ENCODE measurements around the gene RPS29.
A peak's percentile ranks its signal among the peaks of the same experiment; 100 is the strongest.
"Not testable (repeated sequence)": the region's sequence is repeated elsewhere in the genome, so short reads cannot be mapped to it uniquely, and the experiment has no call there.

Gene RPS29

DNA sequence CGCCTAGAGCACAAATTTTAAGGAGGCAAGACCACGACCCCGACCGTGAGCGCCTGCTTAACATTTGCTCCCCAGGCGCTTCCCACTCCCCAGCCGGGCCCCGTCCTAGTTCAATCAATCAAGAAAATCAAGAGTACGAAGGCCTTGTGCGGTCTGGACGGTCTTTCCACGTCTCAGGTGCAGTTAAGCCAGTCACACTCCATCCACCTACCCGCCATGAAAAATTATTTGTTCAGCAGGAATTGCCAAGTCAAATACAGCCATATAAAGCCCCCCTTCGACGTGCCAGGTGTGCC is 12.0 kb upstream of the RPS29 start:
- no peak for DNase-seq (ENCODE audit: low read depth in 2 of 2)

DNA sequence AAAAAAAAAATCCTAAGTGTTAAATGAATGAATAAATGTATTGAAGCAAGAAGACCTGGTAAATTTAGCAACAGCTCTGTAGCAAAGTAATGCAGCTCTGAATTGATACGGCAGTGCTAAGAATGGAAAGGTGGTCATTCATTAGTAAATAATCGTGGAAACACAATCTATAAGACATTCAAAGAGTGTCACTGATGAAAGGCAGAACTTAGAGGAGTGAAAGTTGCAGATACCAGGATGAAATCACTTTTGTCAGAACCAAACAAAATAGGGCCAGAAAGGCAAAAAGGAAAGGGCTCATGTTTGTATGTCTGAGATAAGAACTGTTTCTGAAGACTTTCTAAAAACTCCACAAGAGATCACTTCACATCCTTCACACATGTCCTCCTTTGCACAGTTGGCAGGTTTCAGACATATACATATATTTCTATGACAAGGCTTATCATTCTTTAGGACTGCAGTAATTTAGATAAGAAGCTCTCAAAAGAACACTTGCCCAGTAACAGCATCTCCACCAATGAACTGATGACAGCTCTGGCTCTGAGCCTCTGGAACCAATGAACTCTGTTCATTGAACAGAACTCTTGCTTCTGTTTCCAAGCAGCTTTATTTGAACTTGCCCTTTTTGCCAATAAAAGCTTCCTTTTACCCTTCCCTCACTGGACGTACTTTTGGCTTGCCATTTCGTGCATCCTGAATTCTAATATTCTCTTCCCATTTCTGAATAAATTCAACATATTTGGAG is 8.3 kb upstream of the RPS29 start:
- no peak for DNase-seq (ENCODE audit: low read depth in 2 of 2)

DNA sequence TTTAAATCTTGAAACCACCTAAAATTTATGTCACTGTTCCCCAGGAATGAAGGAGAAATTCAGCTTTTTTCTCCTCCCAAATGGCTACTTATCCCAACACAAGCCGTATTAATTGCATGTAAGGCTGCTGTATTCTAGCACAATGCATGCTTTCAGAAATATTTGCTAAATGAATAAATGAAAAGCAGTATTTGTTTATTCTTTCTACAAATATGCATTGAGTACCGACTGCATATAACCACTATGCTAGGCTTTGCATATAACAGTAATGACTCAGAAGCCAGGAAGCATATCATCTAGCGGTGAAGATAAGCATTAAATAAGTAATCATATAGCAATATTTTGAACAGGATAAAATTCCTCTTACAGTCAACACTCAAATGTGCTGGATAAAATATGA is 6.8 kb upstream of the RPS29 start:
- DNase-seq (ENCODE audit: low read depth in 2 of 2), result no peak

DNA sequence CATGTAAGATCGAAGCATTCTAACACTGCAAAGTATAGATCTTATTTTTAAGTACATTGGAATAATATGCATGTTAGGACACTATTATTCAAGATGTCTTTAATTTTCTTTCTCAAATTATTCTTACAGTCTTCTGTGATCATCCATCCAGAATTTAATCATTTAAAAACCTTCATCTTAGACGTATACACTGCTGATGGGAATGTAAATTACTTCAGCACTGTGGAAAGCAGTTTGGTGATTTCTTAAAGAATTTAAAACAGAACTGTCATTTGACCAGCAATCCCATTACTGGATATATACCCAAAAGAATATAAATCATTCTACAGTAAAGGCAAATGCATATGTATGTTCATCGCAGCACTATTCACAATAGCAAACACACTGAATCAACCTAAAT is 3.2 kb upstream of the RPS29 start:
- DNase-seq (ENCODE audit: low read depth in 2 of 2), result no peak

DNA sequence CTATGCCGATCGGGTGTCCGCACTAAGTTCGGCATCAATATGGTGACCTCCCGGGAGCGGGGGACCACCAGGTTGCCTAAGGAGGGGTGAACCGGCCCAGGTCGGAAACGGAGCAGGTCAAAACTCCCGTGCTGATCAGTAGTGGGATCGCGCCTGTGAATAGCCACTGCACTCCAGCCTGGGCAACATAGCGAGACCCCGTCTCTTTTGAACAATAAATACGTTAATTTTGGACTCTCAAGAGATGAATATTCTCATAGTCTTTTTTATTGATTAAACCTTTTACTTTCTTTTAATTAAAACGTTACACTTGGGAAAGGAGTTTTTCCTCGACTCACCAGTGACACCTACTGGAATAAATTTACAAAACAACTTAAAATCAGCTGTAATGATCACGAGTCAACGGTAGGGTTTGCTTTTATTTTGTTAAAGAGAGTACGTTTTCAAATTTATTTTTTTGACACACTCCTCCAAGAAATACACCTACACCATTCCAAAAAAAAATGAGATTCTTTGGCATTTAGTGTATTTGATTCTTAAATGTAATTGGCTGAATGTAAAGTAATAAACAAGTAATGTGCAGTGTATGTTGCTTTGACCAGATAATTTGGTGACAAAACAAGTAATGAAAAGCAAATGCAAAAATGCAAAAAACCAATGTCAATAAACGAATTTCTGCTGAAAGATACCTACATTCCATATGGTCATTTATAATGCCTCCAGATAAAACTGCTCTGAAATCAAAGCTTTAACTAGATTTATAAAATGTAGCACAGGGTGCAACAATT is 687 bp upstream of the RPS29 start:
- peak; percentile 46 to 53 for DNase-seq (ENCODE audit: low read depth in 2 of 2)

- DNase-seq (ENCODE audit: low read depth in 2 of 2), result not testable (repeated sequence)
Observed at GRCh38 chr14:49584981-49585640, 1.1 kb downstream of the RPS29 start.

GRCh38 chr14:49584058-49584457 is 2.1 kb downstream of the RPS29 start:
- no peak for DNase-seq (ENCODE audit: low read depth in 2 of 2)

GRCh38 chr14:49583629-49584028 is 2.6 kb downstream of the RPS29 start:
- no peak for DNase-seq (ENCODE audit: low read depth in 2 of 2)

- DNase-seq (ENCODE audit: low read depth in 2 of 2), result no peak
Observed at GRCh38 chr14:49582113-49582977, 3.8 kb downstream of the RPS29 start.

DNA sequence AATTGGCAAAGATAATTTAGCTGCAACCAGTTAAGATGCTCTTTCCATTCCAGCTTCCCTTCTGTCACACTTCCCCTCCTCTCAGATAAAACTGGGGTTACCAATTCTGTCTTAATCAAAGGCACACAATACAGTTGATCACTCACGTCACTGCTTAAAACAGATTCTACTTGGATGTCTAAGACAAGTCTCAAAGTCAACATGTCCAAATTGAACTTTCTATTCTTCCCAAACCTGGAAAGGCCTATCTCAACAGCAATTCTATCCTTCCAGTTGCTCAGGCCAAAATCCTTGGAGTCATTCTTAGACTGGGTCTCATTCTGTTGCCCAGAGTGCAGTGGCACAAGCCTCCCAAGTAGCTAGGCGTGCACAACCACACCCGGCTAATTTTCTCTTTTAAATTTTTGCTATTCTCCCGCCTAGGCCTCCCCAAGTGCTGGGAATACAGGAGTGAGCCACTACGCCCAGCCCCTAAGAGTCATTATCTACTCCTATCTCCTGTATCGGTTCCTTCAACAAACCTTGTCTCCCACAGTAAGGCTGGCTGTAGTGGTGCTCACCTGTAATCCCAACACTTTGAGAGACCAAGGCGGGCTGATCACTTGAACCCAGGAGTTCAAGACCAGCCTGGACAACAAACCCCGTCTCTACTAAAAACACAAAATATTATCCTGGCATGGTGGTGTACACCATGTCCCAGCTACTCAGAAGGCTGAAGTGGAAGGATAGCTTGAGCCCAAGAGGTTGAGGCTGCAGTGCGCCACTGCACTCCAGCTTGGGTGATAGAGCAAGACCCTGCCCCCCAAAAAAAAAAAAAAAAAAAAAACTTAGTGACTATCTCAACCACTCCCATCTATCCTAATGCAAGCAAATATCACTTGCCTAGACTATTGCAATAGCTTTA is 4.7 kb downstream of the RPS29 start:
- DNase-seq (ENCODE audit: low read depth in 2 of 2), result no peak

DNA sequence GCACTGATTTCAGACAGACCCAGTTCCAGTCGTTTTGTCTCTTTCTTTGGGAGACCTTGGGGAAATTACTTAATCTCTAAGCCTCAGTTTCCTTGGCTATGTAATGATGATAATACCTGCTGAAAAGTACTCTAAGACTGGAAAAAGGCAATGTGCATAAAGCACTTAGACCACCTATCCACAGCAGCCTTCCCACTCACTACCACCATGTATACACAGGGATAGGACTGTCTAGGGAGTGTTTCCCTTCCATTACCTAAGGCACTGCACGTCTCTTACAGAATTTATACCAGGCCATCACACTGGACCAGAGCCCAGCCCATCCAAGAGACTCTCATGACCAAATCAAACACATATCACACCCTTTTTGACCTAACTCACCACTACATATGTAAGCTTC is 6.3 kb downstream of the RPS29 start:
- DNase-seq (ENCODE audit: low read depth in 2 of 2), result no peak

- DNase-seq (ENCODE audit: low read depth in 2 of 2), result no peak
Observed at GRCh38 chr14:49578141-49578540, 8.0 kb downstream of the RPS29 start.

DNA sequence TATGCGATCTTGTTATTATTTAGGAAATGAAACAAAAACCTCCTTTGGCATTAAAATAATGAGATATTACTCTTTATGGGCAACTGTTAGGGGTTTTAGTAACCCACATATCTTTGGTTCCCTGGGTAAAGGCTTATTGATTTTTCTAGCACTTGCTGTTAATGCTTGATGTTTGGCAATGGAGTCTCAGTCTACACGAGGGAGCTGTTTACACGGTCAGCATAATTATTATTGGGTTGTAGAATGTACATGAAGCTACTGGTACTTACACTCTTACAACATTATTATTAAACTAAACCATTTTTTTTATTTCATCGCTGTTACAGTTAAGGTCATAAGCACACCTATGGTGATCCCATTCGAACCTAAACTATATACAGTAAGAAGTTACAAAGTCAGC is 12.1 kb downstream of the RPS29 start:
- no peak for DNase-seq (ENCODE audit: low read depth in 2 of 2)

GRCh38 chr14:49569281-49569680 is 16.9 kb downstream of the RPS29 start:
- no peak for DNase-seq (ENCODE audit: low read depth in 2 of 2)

DNA sequence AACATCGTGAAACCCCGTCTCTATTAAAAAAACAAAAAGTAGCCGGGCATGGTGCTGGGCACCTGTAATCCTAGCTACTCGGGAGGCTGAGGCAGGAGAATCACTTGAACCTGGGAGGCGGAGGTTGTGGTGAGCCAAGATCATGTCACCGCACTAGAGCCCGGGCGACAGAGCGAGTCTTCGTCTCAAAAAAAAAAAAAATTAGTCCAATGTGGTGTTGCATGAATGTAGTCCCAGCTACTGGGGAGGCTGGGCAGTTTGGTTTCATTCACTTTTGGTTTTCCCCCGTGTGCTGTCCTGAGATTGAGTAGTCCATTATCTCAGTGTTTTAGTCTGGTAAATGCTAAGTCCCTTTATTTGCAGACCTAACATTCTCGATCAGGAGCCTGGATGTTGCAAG is 19.5 kb downstream of the RPS29 start:
- no peak for DNase-seq (ENCODE audit: low read depth in 2 of 2)

DNA sequence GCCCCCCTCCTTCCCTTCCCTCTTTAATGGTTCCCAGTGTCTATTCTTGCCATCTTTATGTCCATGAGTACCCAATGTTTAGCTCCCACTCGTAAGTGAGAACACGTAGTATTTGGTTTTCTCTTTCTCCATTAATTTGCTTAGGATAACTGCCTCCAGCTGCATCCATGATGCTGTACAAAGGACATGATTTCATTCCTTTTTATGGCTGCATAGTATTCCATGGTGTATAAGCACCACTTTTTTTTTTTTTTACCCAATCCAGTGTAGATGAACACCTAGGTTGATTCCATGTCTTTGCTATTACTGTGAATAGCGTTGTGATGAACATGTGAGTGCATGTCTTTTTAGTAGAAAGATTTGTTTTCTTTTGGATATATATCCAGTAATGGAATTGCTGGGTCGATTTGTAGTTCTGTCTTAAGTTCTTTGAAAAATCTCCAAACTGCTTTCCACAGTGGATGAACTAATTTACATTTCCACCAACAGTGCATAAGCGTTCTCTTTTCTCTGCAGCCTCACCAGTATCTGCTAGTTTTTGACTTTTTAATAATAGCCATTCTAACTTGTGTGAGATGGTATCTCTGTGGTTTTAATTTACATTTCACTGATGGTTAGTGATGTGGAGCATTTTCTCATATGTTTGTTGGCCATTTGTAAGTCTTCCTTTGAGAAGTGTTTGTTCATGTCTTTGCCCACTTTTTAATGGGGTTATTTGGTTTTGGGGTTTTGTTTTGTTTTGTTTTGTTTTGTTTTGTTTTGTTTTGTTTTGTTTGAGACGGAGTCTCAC is 26.0 kb downstream of the RPS29 start:
- DNase-seq (ENCODE audit: low read depth in 2 of 2), result no peak

- DNase-seq (ENCODE audit: low read depth in 2 of 2), result no peak
Observed at GRCh38 chr14:49553892-49554291, 32.3 kb downstream of the RPS29 start.

DNA sequence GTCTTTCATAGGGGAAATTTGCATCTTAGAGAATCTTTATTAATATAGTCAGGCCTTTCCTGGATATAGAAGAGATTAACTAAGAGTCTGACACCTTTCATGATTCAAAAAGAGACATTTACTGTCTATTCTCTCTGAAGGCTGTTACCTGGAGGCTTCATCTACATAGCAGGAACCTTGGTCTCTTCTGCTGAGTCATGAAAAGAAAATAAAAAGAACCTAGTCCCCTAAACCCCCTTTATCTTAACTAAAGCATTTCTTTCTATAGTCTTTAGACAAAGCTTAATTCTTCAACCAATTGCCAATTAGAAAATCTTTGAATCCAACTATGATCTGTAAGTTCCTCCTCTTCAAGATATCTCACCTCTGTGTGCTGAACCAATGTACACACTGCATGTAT is 33.1 kb downstream of the RPS29 start:
- DNase-seq (ENCODE audit: low read depth in 2 of 2), result no peak

DNA sequence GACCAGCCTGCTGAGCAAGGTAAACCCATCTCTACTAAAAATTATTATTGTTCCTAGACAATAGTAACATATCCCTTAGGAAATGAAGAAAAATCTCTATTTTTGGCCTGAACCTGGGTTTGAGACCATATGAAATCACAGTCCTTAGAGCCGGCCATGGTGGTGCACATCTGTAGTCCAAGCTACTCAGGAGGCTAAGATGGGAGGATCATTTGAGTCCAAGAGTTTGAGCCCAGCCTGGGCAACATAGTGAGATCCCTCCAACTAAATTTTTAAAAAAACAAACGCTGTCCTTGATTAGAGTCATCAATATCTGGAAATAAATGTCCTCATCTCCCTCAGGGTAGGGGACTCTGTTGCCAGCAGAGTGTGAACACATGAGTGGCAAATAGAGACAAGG is 34.6 kb downstream of the RPS29 start:
- DNase-seq (ENCODE audit: low read depth in 2 of 2), result no peak

Measured in stimulated activated CD4-positive, alpha-beta T cell treated with anti-CD3 and anti-CD28 coated beads, Interleukin-12 subunit alpha, Interleukin-12 subunit beta, amount 100 ng/mL, for 24 hours (primary cell).